GM19023 (cell line): ENCODE results near the gene TNFAIP8L3.
"Not testable (repeated sequence)": the region's sequence is repeated elsewhere in the genome, so short reads cannot be mapped to it uniquely, and the experiment has no call there.

Experiments used
- ATAC-seq: cut with Tn5 transposase; IDR thresholded peaks from one replicate; pipeline ENCODE4 v1.9.1; 2021; ENCODE audit warnings: mild to moderate bottlenecking, moderate library complexity; ENCODE audit not compliant: unreplicated experiment

TNFAIP8L3 gene

GRCh38 chr15:51094606-51095569 lies at the start of gene TNFAIP8L3:
TNFAIP8L3 (minus strand) TSS chr15:51094906; CDS start chr15:51094595, 311 bp downstream.
- no peak for ATAC-seq

- no peak for ATAC-seq
These were observed 49.4 kb upstream of the TNFAIP8L3 start for GRCh38 chr15:51144021-51144532.

- ATAC-seq, result not testable (repeated sequence)
These were observed 45.6 kb upstream of the TNFAIP8L3 start for GRCh38 chr15:51140347-51140746.

- no peak for ATAC-seq
These were observed 44.4 kb upstream of the TNFAIP8L3 start for GRCh38 chr15:51139091-51139490.

- ATAC-seq, result no peak
These were observed 43.2 kb upstream of the TNFAIP8L3 start for GRCh38 chr15:51137880-51138430.

GRCh38 chr15:51137024-51137423 lies 42.3 kb upstream of the TNFAIP8L3 start:
- no peak for ATAC-seq

GRCh38 chr15:51135276-51135675 lies 40.6 kb upstream of the TNFAIP8L3 start:
- no peak for ATAC-seq

GRCh38 chr15:51134416-51135199 lies 39.9 kb upstream of the TNFAIP8L3 start:
- ATAC-seq, result no peak

- no peak for ATAC-seq
These were observed 38.5 kb upstream of the TNFAIP8L3 start for GRCh38 chr15:51133140-51133765.

GRCh38 chr15:51132384-51133139 lies 37.9 kb upstream of the TNFAIP8L3 start:
- ATAC-seq, result no peak

GRCh38 chr15:51131596-51132290 lies 37.0 kb upstream of the TNFAIP8L3 start:
- no peak for ATAC-seq

GRCh38 chr15:51130344-51130743 lies 35.6 kb upstream of the TNFAIP8L3 start:
- no peak for ATAC-seq

- ATAC-seq, result no peak
These were observed 35.0 kb upstream of the TNFAIP8L3 start for GRCh38 chr15:51129535-51130188.

GRCh38 chr15:51128701-51129100 lies 34.0 kb upstream of the TNFAIP8L3 start:
- ATAC-seq, result no peak

- ATAC-seq, result no peak
These were observed 32.1 kb upstream of the TNFAIP8L3 start for GRCh38 chr15:51126842-51127241.

GRCh38 chr15:51123002-51123401 lies 28.3 kb upstream of the TNFAIP8L3 start:
- not testable (repeated sequence) for ATAC-seq

GRCh38 chr15:51121631-51122225 lies 27.0 kb upstream of the TNFAIP8L3 start:
- no peak for ATAC-seq

GRCh38 chr15:51121118-51121517 lies 26.4 kb upstream of the TNFAIP8L3 start:
- no peak for ATAC-seq
